OCI-M2 (cell line): ENCODE measurements around the gene A1BG.

Experiments
- DNase-seq: peaks from one replicate; lab custom pipeline; 2025; ENCODE audit not compliant: unreplicated experiment; lab: John Stamatoyannopoulos, UW

Gene A1BG, protein sequence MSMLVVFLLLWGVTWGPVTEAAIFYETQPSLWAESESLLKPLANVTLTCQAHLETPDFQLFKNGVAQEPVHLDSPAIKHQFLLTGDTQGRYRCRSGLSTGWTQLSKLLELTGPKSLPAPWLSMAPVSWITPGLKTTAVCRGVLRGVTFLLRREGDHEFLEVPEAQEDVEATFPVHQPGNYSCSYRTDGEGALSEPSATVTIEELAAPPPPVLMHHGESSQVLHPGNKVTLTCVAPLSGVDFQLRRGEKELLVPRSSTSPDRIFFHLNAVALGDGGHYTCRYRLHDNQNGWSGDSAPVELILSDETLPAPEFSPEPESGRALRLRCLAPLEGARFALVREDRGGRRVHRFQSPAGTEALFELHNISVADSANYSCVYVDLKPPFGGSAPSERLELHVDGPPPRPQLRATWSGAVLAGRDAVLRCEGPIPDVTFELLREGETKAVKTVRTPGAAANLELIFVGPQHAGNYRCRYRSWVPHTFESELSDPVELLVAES

DNA sequence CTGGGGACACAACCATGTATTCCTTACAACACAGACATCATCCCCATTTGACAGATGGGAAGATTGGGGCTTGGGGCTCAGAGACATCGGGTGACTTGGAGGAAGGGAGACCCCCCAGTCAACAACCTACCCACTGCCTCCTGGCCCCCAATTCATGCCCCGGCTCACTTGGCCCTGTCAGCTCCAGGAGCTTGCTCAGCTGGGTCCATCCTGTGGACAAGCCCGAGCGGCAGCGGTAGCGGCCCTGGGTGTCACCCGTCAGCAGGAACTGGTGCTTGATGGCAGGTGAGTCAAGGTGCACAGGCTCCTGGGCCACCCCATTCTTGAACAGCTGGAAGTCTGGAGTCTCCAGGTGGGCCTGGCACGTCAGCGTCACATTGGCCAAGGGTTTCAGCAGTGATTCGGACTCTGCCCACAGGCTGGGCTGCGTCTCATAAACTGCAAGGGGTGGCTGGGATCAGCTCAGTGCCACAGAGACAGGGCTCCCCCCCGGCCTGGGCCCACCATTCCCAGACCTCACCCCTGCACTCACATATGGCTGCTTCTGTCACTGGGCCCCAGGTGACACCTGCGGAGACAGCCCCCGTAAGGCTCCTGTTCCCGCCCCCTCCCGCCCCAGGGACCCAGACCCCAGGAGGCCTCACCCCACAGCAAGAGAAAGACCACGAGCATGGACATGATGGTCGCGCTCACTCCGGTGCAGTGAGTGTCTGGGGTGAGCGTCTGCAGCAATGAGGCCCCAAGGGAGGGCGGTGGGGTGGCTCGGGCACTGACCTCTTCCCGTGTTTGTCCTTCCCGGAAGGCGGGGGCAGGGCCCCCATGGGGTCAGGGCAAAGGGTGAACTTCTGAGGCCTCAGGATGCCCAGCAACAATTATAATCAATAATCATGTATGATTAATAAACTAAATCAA, at the start of gene A1BG:
Gene A1BG (minus strand): TSS at position 733 of the 912 bp plus-strand sequence. CDS start 55 bp downstream, at position 678.
- no peak for DNase-seq

DNA sequence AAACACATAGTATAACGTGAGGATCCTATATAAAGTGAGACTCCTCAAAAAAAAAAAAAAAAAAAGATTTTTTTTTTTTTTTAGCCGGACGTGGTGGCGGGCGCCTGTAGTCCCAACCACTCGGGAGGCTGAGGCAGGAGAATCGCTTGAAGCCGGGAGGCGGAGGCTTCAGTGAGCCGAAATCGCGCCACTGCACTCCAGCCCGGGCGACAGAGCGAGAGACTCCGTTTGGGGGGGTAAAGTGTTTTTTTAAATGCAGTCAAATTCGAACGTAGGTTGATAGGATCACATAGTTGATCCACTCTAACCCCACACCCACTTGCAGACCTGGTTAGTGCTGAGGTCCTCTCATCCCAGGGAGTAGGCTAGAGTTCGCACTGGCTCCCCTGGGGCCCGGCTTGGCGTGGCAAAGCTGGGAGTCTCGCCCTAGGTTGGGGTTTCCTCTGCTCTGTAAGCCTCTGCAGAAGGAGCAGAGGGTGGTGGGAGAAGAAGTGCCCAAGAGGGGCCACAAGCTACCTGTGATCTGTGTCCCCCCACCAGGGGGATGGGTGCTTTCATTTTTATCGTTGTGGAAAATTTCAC, 48.6 kb upstream of the A1BG start:
- DNase-seq: no peak

DNA sequence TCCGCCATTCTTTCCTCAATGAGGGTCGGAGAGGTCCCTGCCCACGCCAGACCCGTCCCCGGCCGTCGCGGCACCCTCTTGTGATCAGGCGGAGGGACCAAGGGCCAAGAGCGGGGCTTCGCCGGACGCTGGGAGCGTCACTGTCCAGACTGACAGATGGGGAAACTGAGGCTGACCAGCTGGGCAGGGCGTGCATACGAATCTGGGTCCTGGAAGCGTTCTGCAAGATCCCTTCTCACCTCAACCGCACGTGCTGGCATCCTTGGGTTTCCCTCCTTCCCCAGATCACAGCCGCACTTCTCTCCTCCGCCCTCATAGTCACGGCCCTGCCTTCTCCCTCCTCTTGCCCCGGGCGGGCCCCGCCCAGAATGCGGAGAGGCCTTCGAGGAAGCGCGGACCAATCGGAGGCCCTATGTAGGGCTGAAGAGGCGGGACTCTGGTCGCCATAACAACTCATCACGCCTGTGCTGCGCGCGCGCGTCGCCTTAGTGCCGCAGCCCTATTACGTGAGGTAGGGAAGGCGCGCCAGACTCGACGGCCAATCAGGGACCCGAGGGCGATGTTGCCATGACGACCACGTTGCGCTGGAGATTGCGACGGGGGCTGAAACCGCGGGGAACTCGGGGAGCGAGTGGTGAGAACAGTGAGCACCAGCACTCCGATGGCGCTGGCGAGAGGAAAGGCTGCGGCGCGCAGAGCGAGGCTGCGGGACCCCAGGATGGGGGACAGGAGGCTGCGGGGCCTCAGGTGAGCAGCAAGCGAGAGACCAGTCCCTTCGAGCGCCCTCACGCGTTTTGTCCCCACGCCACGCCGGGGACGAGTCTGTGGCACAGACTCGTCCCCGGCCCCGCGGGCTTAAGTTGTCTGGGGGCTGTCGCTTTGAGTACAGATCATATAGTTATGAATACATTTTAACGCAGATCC, 47.9 kb upstream of the A1BG start:
- peak; percentile 93 for DNase-seq

DNA sequence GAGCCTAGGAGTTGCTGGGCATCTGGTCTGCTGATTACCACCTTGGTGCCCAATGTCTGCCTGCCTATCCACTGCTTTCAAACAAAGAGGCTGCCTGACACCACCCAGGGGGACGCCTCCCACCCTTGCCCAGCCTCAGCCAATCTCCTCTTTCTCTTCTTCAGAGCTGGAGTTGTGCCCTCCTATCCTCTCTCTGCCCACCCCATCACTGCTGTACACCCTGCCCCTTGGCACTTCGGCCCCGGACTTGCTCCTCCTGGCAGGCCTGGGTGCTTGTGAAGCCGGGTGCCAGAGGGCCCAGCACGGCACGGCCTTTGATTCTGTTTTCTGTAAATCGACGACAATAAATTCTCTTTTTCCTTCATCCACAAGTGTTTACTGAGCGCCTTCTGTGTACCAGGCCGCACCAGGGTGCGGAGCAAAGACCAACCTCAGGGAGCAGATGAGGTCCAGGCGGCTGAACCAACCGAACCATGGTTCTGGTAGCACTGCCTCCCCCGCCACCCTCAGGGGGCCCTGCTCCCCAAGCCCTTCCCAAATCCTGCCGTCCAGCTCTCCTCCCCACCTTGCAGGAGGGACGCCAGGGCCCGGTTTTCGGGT, 47.1 kb upstream of the A1BG start:
- no peak for DNase-seq

DNA sequence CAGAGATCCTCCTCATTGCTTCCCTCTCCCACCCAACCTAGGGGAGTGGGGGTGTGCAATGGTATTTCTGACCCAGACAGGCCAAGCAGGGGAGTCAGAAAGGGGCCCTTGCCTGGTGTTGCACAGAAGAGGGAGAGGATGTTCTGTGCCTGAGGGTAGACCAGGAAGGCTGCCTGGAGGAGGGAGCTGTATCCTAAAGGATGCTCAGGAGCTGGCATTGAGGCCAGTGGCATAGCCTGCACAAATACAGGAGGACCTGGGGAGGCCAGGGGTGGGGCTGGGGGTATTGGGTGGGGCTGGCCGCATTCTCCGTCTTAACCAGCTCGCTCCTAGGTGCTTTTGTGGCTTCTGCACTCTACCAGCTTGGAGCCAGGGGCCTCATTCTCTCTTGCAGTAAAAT, 46.6 kb upstream of the A1BG start:
- DNase-seq: no peak

DNA sequence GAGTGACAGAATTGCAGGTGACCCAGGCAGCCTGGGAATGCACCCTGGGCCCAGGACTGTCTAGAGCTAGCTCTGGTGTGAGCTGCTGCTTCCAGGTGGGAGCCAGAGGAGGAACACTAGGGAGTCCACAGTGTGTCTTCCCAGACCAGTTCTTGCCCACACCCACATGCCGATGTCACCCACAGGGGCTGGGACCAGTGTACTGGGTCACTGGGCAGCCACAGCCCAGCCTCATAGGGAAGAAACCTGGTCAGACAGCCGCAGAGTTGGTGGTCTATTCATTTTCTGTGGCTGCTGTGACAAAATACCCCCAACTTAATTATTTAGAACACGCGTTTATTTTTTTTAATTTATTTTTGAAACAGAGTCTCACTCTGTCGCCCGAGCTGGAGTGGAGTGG, 45.3 kb upstream of the A1BG start:
- DNase-seq: no peak

DNA sequence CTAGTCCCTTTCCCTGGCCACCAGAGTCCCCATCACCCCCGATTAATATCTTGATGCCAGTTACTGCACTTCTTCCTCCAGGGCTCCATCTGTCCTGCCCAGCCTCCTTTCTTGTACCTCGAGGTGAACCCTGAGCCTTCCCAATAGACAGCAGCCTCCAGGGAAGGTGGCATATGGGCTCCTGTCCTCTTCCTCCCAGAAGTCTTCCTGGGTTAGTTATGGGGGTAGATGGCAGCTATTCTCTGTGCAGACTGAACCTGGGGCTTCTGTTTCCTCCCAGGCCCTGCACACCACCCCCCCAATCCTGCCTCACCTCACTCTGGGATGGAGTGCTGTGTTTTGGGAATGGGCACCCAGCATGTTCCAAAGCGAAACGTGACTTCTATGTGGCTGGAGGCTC, 44.8 kb upstream of the A1BG start:
- DNase-seq: no peak

DNA sequence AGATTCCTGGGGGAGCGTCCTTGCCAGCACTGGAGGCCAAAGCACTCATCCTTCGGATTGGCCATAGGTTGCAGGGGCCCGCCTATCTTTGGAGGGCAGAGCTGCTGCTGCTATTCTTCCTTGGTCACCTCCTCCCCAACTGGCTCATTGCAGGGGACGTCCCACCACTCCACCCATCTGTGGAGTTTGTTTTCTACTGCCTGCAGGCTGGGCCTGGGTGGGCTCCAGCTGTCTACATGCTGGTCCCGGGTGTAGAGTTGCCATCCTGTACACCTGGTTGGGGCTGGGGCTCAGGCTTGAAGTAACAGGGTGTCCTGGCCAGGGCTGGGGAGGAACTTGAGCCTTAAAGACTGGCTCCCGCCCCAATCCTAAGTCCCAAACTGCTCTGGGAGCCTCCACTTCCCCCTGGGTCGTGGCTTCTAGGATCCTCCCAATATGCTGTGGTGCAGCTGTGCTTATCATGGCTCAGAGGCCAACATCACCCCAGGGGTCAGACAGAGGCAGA, 44.3 kb upstream of the A1BG start:
- no peak for DNase-seq

DNA sequence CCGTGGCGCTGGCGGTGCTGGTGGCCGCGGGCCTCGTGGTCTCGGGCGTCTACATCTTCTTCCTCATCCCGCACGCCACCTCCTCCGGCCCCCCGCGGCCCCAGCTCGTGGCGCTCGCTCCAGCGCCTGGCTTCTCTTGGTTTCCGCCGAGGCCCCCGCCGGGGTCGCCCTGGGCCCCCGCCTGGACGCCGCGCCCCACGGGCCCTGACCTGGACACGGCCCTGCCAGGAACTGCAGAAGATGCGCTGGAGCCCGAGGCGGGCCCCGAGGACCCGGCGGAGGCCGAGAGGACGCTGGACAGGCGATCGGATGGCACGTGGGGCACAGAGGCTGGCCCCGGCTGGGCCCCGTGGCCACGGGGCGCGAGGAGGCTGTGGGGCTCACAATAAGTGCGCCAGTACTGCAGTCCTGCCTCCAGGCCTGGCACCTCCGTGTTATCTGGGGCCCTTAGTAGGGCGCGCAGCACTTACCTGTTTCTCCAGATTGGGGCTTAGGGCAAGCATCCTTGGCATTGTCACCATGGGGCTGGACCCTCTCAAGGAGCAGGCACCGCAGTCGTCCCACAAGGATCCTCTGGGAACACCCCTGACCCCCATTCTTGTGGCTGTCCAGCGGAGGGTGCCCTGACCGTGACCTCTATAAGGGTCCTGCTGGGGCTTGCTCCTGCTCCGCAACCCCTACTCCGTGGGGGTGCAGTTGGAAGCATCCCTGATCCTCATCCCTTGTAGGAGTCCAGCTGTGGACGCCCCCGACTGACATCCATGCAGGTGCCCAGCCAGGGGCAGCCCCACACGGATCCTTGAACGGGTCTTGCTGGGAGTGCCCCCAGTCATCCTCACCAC, 43.6 kb upstream of the A1BG start:
- no peak for DNase-seq

DNA sequence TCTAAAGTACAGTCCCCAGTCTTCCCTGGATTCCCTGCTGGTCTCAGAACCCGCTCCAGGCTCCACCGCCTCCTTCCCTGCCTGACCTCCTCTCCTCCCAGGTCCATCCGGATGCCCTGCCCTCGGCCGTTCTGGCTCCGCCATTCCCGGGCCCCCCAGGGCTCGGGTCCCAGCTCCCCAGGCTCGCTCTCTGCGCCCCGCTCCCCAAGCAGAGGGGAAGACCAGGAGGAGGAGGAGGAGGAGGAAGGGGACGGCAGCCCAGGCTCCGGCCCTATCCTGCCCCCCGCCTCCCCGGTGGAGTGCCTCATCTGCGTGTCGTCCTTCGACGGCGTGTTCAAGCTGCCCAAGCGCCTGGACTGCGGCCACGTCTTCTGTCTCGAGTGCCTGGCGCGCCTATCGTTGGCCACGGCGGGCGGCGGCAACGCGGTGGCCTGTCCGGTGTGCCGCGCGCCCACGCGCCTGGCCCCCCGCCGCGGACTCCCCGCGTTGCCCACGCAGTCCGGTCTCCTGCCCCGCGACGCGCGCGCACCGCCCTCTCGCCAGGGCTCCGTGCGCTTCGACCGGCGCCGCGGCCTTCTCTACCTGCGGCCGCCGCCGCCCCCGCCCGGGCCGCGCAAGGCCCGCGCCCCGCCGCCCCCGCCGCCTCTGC, 42.8 kb upstream of the A1BG start:
- no peak for DNase-seq

DNA sequence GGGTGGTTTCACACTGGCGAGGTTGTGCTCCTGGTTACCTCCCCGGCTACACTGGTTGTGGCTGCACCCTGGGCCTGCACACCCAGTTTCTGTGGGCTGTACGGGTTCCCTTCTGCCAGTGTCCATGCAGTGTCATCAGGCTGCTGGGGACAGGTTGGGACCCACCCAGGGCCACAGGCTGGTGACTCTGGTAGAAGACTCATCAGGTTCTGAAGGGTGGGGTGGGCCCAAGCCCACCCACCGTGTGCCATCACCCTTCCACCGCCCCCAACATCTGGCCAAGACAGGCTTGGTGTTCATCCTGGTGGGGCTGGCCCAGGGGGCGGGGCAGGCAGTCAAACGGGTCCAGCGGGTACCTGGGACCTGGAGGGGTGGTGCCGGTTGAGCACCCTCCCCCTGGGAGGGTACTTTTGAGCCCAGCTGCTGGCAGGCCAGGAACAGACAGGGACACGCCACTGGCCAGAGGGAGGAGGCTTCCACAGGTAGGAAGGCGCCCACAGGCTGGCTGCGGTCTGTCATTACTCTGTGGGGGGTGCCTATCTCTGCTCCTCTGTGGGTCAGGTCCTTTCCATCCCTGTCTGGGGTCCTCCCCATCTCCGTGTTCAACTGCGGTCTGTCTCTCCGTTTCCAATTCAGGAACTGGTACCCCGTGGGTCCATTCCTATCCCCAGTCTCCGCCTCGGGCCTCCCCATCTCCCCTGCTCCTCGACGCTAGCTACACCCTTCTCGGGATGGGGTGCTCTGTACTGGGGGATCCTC, 42.1 kb upstream of the A1BG start, which contains the start of gene RNF225:
Gene RNF225 (plus strand): TSS at position 437 of the 759 bp plus-strand sequence. CDS start 434 bp downstream, outside the sequence.
- DNase-seq: no peak

DNA sequence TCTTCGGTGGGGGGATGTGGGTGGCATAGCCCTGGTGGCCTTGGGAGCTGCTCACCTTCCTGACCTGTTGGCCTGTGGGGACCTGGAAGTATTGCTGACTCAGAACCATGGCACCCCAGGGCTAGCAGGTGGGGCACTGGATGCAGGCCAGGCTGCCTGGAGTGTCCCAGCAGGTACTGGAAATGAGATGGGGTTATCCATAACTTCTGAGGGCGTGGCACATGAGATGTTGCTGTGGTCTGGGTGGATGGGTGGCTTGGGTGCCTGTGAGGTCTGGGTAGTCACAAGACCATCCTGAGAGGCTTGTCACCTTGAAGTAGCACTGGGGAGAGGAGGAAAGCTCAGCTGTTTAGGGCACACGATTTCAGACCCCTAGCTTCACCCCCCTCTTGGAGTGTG, 41.5 kb upstream of the A1BG start:
- no peak for DNase-seq

DNA sequence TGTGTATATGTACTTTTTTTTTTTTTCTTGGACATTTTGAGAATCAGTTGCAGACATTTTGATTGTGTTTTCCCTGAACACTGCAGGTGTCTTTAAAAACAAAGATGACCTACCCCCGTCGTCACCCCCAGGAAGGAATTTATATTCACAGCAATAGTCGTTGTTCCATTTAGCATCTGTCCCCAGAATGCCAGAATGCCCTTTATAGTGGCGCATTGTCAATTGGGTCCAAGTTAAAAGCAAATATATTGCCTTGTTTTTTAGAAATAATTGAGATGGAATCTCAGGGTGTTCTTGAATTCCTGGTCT, 40.4 kb upstream of the A1BG start:
- DNase-seq: no peak

DNA sequence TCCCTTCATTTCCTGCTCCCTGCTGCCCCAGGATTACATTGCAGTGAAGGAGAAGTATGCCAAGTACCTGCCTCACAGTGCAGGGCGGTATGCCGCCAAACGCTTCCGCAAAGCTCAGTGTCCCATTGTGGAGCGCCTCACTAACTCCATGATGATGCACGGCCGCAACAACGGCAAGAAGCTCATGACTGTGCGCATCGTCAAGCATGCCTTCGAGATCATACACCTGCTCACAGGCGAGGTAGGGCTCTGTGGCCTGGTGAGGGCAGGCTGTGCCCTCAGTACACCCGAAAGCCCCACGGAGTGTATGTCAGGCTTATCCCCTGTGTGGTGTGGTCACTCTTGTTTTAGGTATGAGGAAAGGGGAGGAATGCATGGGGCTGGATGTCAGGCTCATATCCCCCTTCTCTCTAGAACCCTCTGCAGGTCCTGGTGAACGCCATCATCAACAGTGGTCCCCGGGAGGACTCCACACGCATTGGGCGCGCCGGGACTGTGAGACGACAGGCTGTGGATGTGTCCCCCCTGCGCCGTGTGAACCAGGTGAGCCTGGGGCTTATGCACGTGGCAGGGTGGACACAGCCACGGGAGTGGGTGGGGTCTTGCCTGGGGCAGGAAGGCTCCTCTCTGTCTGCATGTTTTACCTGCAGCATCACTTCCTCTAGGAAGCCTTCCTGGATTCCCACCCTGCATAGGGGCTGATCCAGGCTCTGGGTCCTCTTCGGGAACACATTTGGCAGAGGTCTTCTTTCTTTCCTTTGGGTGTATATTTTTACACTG, 39.8 kb upstream of the A1BG start:
- no peak for DNase-seq

DNA sequence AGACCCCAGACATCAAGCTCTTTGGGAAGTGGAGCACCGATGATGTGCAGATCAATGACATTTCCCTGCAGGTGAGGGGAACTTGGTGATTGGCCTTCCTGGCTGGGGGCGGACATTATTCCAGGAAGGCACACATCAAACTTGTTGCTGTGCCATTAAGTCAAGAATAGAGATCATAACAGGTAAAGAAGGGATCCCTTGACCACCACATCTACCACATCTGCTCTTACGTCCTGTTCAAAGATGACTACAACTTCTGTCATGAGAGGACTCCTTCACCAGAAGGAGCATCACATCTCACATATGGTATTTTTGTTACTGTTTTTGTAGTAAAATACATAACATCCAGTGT, 34.9 kb upstream of the A1BG start:
- DNase-seq: no peak

DNA sequence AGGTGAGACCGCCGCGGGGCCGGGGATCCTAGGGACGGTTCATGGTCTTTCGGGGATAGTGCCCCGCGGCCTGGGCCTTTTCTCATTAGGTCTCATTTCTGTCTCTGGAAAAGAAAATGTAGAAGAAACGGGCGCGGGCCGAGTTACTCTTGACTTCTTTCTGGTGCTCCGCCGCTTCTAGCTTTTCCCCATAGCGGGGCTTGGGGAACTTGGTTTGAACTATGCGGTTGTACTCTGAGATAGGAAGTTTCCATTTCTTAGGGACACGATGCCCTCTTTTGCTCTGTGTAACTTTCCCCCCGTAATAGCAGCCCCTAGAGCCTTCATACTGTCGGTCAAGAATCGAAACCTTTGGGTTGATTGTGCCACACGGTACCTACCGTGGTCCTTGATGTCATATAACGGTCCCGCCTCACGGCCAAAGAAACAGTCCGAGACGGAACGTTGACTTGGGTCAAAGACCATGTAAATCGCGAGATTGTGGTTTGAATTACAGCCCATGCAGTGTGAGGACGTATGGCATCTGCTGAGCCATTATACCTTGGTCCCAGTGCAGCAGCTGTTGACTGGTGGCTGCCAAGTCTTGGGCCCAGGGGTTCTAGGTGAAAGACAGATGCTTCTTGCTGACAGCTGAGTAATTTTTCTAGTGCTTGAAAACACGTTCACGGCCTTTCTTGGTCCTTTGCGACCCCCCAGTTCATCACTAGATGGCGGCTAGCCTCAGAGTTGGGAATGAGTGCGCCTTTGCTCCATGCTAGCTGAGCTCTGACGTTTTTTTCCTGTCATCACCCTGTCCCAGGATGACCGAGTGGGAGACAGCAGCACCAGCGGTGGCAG, 34.3 kb upstream of the A1BG start:
- no peak for DNase-seq
